A549 (cell line): ENCODE data around the gene SLITRK2. TPM values are rescaled to one million over a fixed set of nuclear protein-coding genes. Genes with fewer than 3 reads are reported as not detected.
A peak's percentile ranks its signal among the peaks of the same experiment; 100 is the strongest.

Experiments
- ATAC-seq, 2 experiments: fragments of 200-7000 bp in 1 of 2; fragments of >200 bp in 1 of 2; cut with Nextera tagmentation in 1 of 2; cut with Tn5 transposase in 1 of 2; 3 replicates each; pipeline versions ENCODE4 v1.8.0 to v1.9.1; 2018 to 2020; ENCODE audit warnings: mild to moderate bottlenecking in 1 of 2, moderate library complexity in 1 of 2
- CTCF ChIA-PET: fragments of 300-600 bp; sonication (Branson Sonifier 250); formaldehyde crosslinking; extraction: SDS; loops from one replicate; lab custom pipeline; 2021; ENCODE audit warnings: antibody characterized with exemption, inconsistent platforms; lab: Yijun Ruan, JAX
- POLR2A ChIA-PET: fragments of 350-600 bp; formaldehyde crosslinking; extraction: SDS; loops from one replicate; lab custom pipeline; 2021; ENCODE audit warnings: antibody characterized with exemption, inconsistent platforms; lab: Yijun Ruan, JAX
- DNase-seq, 2 experiments: peaks; one replicate each; pipeline versions ENCODE4 v3.0.0 to v3.0.0-alpha.2; 2011 to 2016; ENCODE audit warnings: low read depth in 1 of 2, low spot score in 1 of 2
- FAIRE-seq: peaks from 2 replicates; lab custom pipeline; 2011; peaks lifted over from hg19 to GRCh38; lab: Jason Lieb, UNC
- H3K27ac ChIP-seq, 2 experiments: fragments of >200 bp; sonication (Bioruptor Twin); formaldehyde crosslinking; 3 replicates each; pipeline ENCODE4 v1.5.1; 2016 to 2017
- H3K4me1 ChIP-seq: fragments of >200 bp; sonication (Bioruptor Twin); formaldehyde crosslinking; 3 replicates; pipeline ENCODE4 v1.6.1; 2016
- H3K4me2 ChIP-seq: fragments of >200 bp; sonication (Bioruptor Twin); formaldehyde crosslinking; 3 replicates; pipeline ENCODE4 v1.6.1; 2016
- H3K4me3 ChIP-seq: fragments of >200 bp; sonication (Bioruptor Twin); formaldehyde crosslinking; 3 replicates; pipeline ENCODE4 v1.5.1; 2016
- H3K9me3 ChIP-seq: fragments of >200 bp; sonication (Bioruptor Twin); formaldehyde crosslinking; 3 replicates; pipeline ENCODE4 v1.6.1; 2016
- ATOH8 ChIP-seq: fragments of 250-450 bp; sonication (Bioruptor Pico); IDR thresholded peaks from 2 replicates; pipeline ENCODE4 v1.5.0; 2020; ENCODE audit warnings: low read depth, mild to moderate bottlenecking, moderate library complexity
- BCL3 ChIP-seq: fragments of >200 bp; sonication (Bioruptor Twin); formaldehyde crosslinking; IDR thresholded peaks from 3 replicates; pipeline ENCODE4 v1.6.1; 2016
- BHLHE40 ChIP-seq: IDR thresholded peaks from 2 replicates; pipeline ENCODE4 v1.6.1; 2012; ENCODE audit warnings: low read depth, low read length, inconsistent platforms
- CEBPB ChIP-seq, 2 experiments: fragments of >200 bp in 1 of 2; sonication (Bioruptor Twin) in 1 of 2; formaldehyde crosslinking in 1 of 2; IDR thresholded peaks; 2 replicates each; pipeline ENCODE4 v1.6.1; 2012 to 2016
- CTCF ChIP-seq: fragments of >200 bp; sonication (Bioruptor Twin); formaldehyde crosslinking; IDR thresholded peaks from 3 replicates; pipeline ENCODE4 v1.5.1; 2016
- EHF ChIP-seq: fragments of 250-450 bp; sonication (Bioruptor Pico); IDR thresholded peaks from 2 replicates; pipeline ENCODE4 v1.5.0; 2020; ENCODE audit warnings: mild to moderate bottlenecking
- EHMT2 ChIP-seq: fragments of 200-600 bp; sonication (generic); IDR thresholded peaks from 2 replicates; pipeline ENCODE4 v1.6.1; 2016; ENCODE audit warnings: antibody characterized with exemption, low read depth, mild to moderate bottlenecking, moderate library complexity
- FOSL2 ChIP-seq, 2 experiments: fragments of 450-650 bp in 1 of 2; fragments of >200 bp in 1 of 2; sonication (Bioruptor Twin) in 1 of 2; formaldehyde crosslinking; IDR thresholded peaks; 2 replicates each; pipeline versions ENCODE4 v1.5.0 to v1.6.1; 2016 to 2020; ENCODE audit warnings: mild to moderate bottlenecking in 1 of 2, moderate library complexity in 1 of 2
- GATA3 ChIP-seq: IDR thresholded peaks from 2 replicates; pipeline ENCODE4 v1.6.1; 2012; ENCODE audit warnings: borderline replicate concordance
- HEYL ChIP-seq: fragments of 250-450 bp; sonication (Bioruptor Pico); IDR thresholded peaks from 2 replicates; pipeline ENCODE4 v1.8.0; 2021; ENCODE audit warnings: mild to moderate bottlenecking, moderate library complexity
- HOXA7 ChIP-seq: fragments of 250-450 bp; sonication (Bioruptor Pico); IDR thresholded peaks from 2 replicates; pipeline ENCODE4 v1.5.0; 2020; ENCODE audit warnings: mild to moderate bottlenecking, moderate library complexity
- HOXB13 ChIP-seq: fragments of 250-450 bp; sonication (Bioruptor Pico); IDR thresholded peaks from 2 replicates; pipeline ENCODE4 v1.5.0; 2020; ENCODE audit warnings: low read depth, mild to moderate bottlenecking, moderate library complexity
- KDM5A ChIP-seq: fragments of 200-600 bp; sonication (generic); IDR thresholded peaks from 2 replicates; pipeline ENCODE4 v1.6.1; 2016; ENCODE audit warnings: antibody characterized with exemption, mild to moderate bottlenecking
- MAFK ChIP-seq: fragments of 450-650 bp; IDR thresholded peaks from 2 replicates; pipeline ENCODE4 v1.6.1; 2014; ENCODE audit not compliant: partially characterized antibody
- MYC ChIP-seq: IDR thresholded peaks from 2 replicates; pipeline ENCODE4 v1.6.1; 2012; ENCODE audit warnings: mild to moderate bottlenecking, inconsistent platforms, low read length, improper control_type of control experiment, borderline replicate concordance
- PHF8 ChIP-seq: fragments of 200-600 bp; sonication (generic); IDR thresholded peaks from 2 replicates; pipeline ENCODE4 v1.6.1; 2016; ENCODE audit warnings: low read depth, mild to moderate bottlenecking, antibody characterized with exemption, moderate library complexity, borderline replicate concordance
- RAD21 ChIP-seq, 2 experiments: fragments of >200 bp in 1 of 2; sonication (Bioruptor Twin) in 1 of 2; formaldehyde crosslinking in 1 of 2; IDR thresholded peaks in 1 of 2; conservative IDR thresholded peaks in 1 of 2; 2 replicates in 1 of 2; 3 replicates in 1 of 2; pipeline ENCODE4 v1.6.1; 2012 to 2018; ENCODE audit warnings: inconsistent platforms in 1 of 2
- RFX5 ChIP-seq: fragments of 450-650 bp; IDR thresholded peaks from 2 replicates; pipeline ENCODE4 v1.7.1; 2014; ENCODE audit warnings: antibody characterized with exemption, mild to moderate bottlenecking, moderate library complexity
- RNF2 ChIP-seq: fragments of 200-600 bp; sonication (generic); IDR thresholded peaks from 2 replicates; pipeline ENCODE4 v1.6.1; 2016; ENCODE audit warnings: low read depth, mild to moderate bottlenecking, antibody characterized with exemption, moderate library complexity, borderline replicate concordance
- SMC3 ChIP-seq: fragments of >200 bp; sonication (Bioruptor Twin); formaldehyde crosslinking; IDR thresholded peaks from 3 replicates; pipeline ENCODE4 v1.6.1; 2018; ENCODE audit warnings: inconsistent platforms
- TFCP2L1 ChIP-seq: fragments of 250-450 bp; sonication (Bioruptor Pico); IDR thresholded peaks from 2 replicates; pipeline ENCODE4 v1.5.0; 2021; ENCODE audit warnings: mild to moderate bottlenecking
- TP53 ChIP-seq: fragments of 250-450 bp; sonication (Bioruptor Pico); IDR thresholded peaks from 2 replicates; pipeline ENCODE4 v1.5.0; 2021; ENCODE audit warnings: mild to moderate bottlenecking, moderate library complexity
- ZNF302 ChIP-seq: fragments of 250-450 bp; sonication (Bioruptor Pico); IDR thresholded peaks from 2 replicates; pipeline ENCODE4 v1.9.0; 2021; ENCODE audit warnings: inconsistent platforms, mild to moderate bottlenecking, moderate library complexity
- WGBS: methylation state at CpG from one replicate; pipeline ENCODE4 v1.1.6; 2017; ENCODE audit errors: missing lambda C conversion rate; 5-methylcytosine and 5-hydroxymethylcytosine counted together
- polyA plus RNA-seq, 4 experiments: library from polyadenylated mRNA; depleted of rRNA in 3 of 4; stranded (reverse); fragments of >200 nt; fragmentation: RNase III in 1 of 4; extraction: RNeasy Plus Mini Kit Qiagen cat#74134 plus additional on column Dnase treatment in 1 of 4; gene quantifications; 2 replicates in 3 of 4; 3 replicates in 1 of 4; pipeline ENCODE4 v1.2.3, GENCODE V29; 2011 to 2017
- TF ChIP-seq, protein P1 (sequence below): fragments of 150-350 bp; IDR thresholded peaks from 2 replicates; pipeline ENCODE4 v1.6.1; 2014; ENCODE audit warnings: low read depth, mild to moderate bottlenecking, low read length
- TF ChIP-seq, protein P2 (sequence below): IDR thresholded peaks from 2 replicates; pipeline ENCODE4 v1.6.1; 2012

The SLITRK2 gene
- polyA plus RNA-seq, 2 of the 4 experiments (the other 2 are of a cell fraction) = not detected

- TF ChIP-seq FOSL2 (IDR thresholded peaks at IDR 0.05) (no peak), FOSL2 (CRISPR knock-in tag; IDR thresholded peaks at IDR 0.05) (no peak), TFCP2L1 (CRISPR knock-in tag) (no peak), HOXA7 (CRISPR knock-in tag) (no peak), RAD21 (conservative IDR thresholded peaks at IDR 0.05 in 1 of 2, IDR thresholded peaks at IDR 0.05 in 1 of 2) (no peak), KDM5A (no peak), EHF (CRISPR knock-in tag) (no peak)
These were observed 5.5 kb downstream of the SLITRK2 start (continued) for GRCh38 chrX:145823132-145823531.

DNA sequence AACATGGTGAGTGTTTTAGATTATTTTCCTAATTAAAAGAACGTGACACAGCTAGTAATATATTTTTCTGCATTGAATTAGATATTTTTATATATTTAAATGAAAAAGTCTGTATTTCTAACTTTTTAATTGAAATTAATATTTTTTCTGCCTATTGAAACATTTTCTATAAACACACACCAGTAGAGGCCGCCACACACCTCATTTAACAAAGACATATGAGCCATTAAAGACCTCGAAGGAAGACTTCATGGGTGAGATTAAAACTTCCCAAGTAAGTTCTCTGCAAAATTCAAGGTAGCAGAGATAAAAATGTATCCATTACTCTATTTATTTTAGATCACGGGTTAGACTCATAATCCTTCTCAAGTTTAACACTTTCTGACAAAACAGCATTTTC, 8.3 kb downstream of the SLITRK2 start:
- ChIA-PET POLR2A (no interaction called here), CTCF (interaction anchor here (0.6 kb wide), 1 partner anchor 1508 kb away, joined by 3 read pairs; no protein-coding TSS in a partner anchor)
- 0% methylated on average over 4 of the region's 4 CpGs for WGBS
- Histone ChIP-seq H3K9me3 (no peaks in the 10 kb centered on the region), H3K4me1 (no peaks in the 10 kb centered on the region), H3K4me3 (no peak overlapping the region), H3K4me2 (no peak overlapping the region), H3K27ac (no peak overlapping the region)
- no peak for ATAC-seq
- peak in 1 of 2 experiments; percentile 17 for DNase-seq
- no peak for FAIRE-seq
- TF ChIP-seq HOXB13 (CRISPR knock-in tag) = no peak
- no peak for TF ChIP-seq EHMT2
- no peak for TF ChIP-seq CEBPB (IDR thresholded peaks at IDR 0.05)
- no peak for TF ChIP-seq ATOH8
- TF ChIP-seq GATA3 = no peak
- no peak for TF ChIP-seq SMC3
- TF ChIP-seq MYC = no peak
- TF ChIP-seq, protein P1, sequence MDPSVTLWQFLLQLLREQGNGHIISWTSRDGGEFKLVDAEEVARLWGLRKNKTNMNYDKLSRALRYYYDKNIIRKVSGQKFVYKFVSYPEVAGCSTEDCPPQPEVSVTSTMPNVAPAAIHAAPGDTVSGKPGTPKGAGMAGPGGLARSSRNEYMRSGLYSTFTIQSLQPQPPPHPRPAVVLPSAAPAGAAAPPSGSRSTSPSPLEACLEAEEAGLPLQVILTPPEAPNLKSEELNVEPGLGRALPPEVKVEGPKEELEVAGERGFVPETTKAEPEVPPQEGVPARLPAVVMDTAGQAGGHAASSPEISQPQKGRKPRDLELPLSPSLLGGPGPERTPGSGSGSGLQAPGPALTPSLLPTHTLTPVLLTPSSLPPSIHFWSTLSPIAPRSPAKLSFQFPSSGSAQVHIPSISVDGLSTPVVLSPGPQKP = no peak
- TF ChIP-seq CTCF = peak; percentile 26; the same call in 2 of the 3 replicates
- TF ChIP-seq BHLHE40 = no peak
- TF ChIP-seq HEYL = no peak
- TF ChIP-seq RAD21 (conservative IDR thresholded peaks at IDR 0.05 in 1 of 2, IDR thresholded peaks at IDR 0.05 in 1 of 2) = peak; percentile 21 to 38; a peak in 2 of 5 replicates
- TF ChIP-seq ZNF302 (CRISPR knock-in tag) = no peak
- TF ChIP-seq TP53 (CRISPR knock-in tag) = no peak

DNA sequence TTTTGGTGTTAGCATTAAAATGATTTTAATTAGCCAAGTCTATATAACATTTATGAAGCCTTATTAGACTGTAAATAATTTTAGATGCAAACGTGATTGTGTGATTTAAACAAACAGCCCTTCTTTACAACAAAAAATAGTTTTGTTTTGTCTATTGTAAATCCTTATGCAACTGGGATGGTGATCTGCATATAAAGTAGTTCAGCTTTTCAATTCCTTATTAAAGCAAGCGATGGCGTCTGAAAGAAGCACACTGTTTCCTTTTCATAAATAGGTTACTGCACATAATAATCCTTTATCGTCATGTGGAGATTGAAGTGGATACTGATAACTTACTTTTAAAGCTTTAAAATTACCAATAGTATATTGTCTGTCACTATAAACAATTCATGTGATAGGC, 8.8 kb downstream of the SLITRK2 start:
- H3K4me2 ChIP-seq = no peak overlapping the region
- CTCF ChIA-PET = no interaction called here
- H3K9me3 ChIP-seq = no peaks in the 10 kb centered on the region
- FAIRE-seq (peak; percentile 32), ATAC-seq (no peak), DNase-seq (no peak)
- H3K27ac ChIP-seq = no peak overlapping the region
- WGBS = 21% methylated on average over 4 of the region's 4 CpGs
- POLR2A ChIA-PET = no interaction called here
- TF ChIP-seq RNF2 = no peak
- TF ChIP-seq BCL3 = no peak
- no peak for TF ChIP-seq PHF8
- TF ChIP-seq CTCF = no peak
- TF ChIP-seq, protein P2, sequence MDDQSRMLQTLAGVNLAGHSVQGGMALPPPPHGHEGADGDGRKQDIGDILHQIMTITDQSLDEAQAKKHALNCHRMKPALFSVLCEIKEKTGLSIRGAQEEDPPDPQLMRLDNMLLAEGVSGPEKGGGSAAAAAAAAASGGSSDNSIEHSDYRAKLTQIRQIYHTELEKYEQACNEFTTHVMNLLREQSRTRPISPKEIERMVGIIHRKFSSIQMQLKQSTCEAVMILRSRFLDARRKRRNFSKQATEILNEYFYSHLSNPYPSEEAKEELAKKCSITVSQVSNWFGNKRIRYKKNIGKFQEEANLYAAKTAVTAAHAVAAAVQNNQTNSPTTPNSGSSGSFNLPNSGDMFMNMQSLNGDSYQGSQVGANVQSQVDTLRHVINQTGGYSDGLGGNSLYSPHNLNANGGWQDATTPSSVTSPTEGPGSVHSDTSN = no peak
- no peak for TF ChIP-seq RFX5
- TF ChIP-seq MAFK = no peak
- no peak overlapping the region for H3K4me3 ChIP-seq
- H3K4me1 ChIP-seq = no peaks in the 10 kb centered on the region
